CD4-positive, alpha-beta T cell (primary cell): ENCODE data around the gene BGN. TPM values are rescaled to one million over a fixed set of nuclear protein-coding genes. Genes with fewer than 3 reads are reported as not detected.

Source experiments
- ATAC-seq: fragments of 200-7000 bp; cut with Tn5 transposase; one replicate; pipeline ENCODE4 v1.10.0; 2022; ENCODE audit warnings: mild to moderate bottlenecking; ENCODE audit not compliant: poor library complexity
- CTCF ChIA-PET: fragments of 350-600 bp; sonication (Branson Sonifier 250); formaldehyde crosslinking; loops from one replicate; lab custom pipeline; 2021; ENCODE audit warnings: antibody characterized with exemption, inconsistent platforms; lab: Charles Lee
- POLR2A ChIA-PET: fragments of 350-600 bp; sonication (Branson Sonifier 250); formaldehyde crosslinking; loops from one replicate; lab custom pipeline; 2021; ENCODE audit warnings: antibody characterized with exemption, inconsistent platforms; lab: Charles Lee
- DNase-seq, 14 experiments: peaks; one replicate each; pipeline ENCODE4 v3.0.0-alpha.2; 2013 to 2020; ENCODE audit warnings: mixed read lengths in 2 of 14
- H3K27ac ChIP-seq, 2 donors: one replicate each; pipeline versions ENCODE4 v1.5.1 to v1.7.0; 2013; ENCODE audit warnings: low read length in 2 of 2, low read depth in 1 of 2, mild to moderate bottlenecking in 1 of 2
- H3K27me3 ChIP-seq, 2 experiments: 1 replicate in 1 of 2; 2 replicates in 1 of 2; pipeline versions ENCODE4 v1.6.1 to v1.7.0; 2013; ENCODE audit warnings: low read length in 2 of 2, control low read depth in 1 of 2, mild to moderate bottlenecking in 1 of 2, moderate library complexity in 1 of 2; ENCODE audit not compliant: insufficient read depth in 2 of 2, control insufficient read depth in 1 of 2
- H3K36me3 ChIP-seq: one replicate; pipeline ENCODE4 v1.6.1; 2013; ENCODE audit warnings: low read length, control low read depth; ENCODE audit not compliant: insufficient read depth
- H3K4me1 ChIP-seq: one replicate; pipeline ENCODE4 v1.6.1; 2013; ENCODE audit warnings: low read length, control low read depth; ENCODE audit not compliant: insufficient read depth
- H3K4me3 ChIP-seq: one replicate; pipeline ENCODE4 v1.5.1; 2013; ENCODE audit warnings: mild to moderate bottlenecking, low read length, moderate library complexity
- H3K9me3 ChIP-seq, 2 experiments: 1 replicate in 1 of 2; 2 replicates in 1 of 2; pipeline versions ENCODE4 v1.6.1 to v1.7.0; 2013; ENCODE audit warnings: low read length in 2 of 2, mild to moderate bottlenecking in 2 of 2, control low read depth in 1 of 2, moderate library complexity in 1 of 2; ENCODE audit not compliant: control insufficient read depth in 1 of 2, insufficient read depth in 1 of 2
- H3K27ac Mint-ChIP-seq: one replicate; pipeline ENCODE4 v1.8.0; 2020; ENCODE audit warnings: mixed read lengths
- H3K27me3 Mint-ChIP-seq: one replicate; pipeline ENCODE4 v1.8.0; 2021; ENCODE audit warnings: mixed read lengths
- H3K36me3 Mint-ChIP-seq: one replicate; pipeline ENCODE4 v1.8.0; 2021; ENCODE audit warnings: low read depth, mixed read lengths
- H3K4me1 Mint-ChIP-seq: one replicate; pipeline ENCODE4 v1.8.0; 2021; ENCODE audit warnings: low read depth, mixed read lengths
- H3K4me3 Mint-ChIP-seq: one replicate; pipeline ENCODE4 v1.8.0; 2020; ENCODE audit warnings: mild to moderate bottlenecking, mixed read lengths
- H3K9me3 Mint-ChIP-seq: one replicate; pipeline ENCODE4 v1.8.0; 2020; ENCODE audit warnings: mixed read lengths
- CTCF ChIP-seq: fragments of 200-600 bp; IDR thresholded peaks from one replicate; pipeline ENCODE4 v1.8.0; 2022; ENCODE audit warnings: antibody characterized with exemption, mild to moderate bottlenecking
- intact Hi-C, 2 experiments: fragments of 100-400 bp; cut with DNase I in 1 of 2; cut with micrococcal nuclease in 1 of 2; formaldehyde crosslinking; loops; one replicate each; pipeline versions ENCODE4 v1.15.1 to v1.9.0; 2023 to 2025; cut with DNase I, micrococcal nuclease
- total RNA-seq, 174 experiments: library from RNA in 2 of 174; stranded (reverse) in 2 of 174; gene quantifications; one replicate each; pipeline ENCODE4 v1.2.3 and lab custom pipeline; 2021 to 2026

Gene BGN
- total RNA-seq, 2 experiments from 2014 or later: not detected

GRCh38 chrX:153491918-153492317 lies 2.9 kb upstream of the BGN start:
- Histone ChIP-seq H3K4me3 (no peak overlapping the region), H3K36me3 (no peaks in the 10 kb centered on the region), H3K27me3 (peaks cover 2 to 5% of the 10 kb centered on the region in 2 experiments), H3K4me1 (no peaks in the 10 kb centered on the region), H3K27ac (no peak overlapping the region), H3K9me3 (peaks cover 0 to 4% of the 10 kb centered on the region in 2 experiments)
- no peaks in the 10 kb centered on the region for H3K4me1 Mint-ChIP-seq
- CTCF ChIA-PET: no interaction called here
- POLR2A ChIA-PET: no interaction called here
- H3K36me3 Mint-ChIP-seq: no peaks in the 10 kb centered on the region
- intact Hi-C loops: no loop called here
- no peak overlapping the region for H3K27ac Mint-ChIP-seq
- ATAC-seq (no peak), DNase-seq (no peak)
- no peak overlapping the region for H3K4me3 Mint-ChIP-seq
- no peaks in the 10 kb centered on the region for H3K9me3 Mint-ChIP-seq
- H3K27me3 Mint-ChIP-seq: no peaks in the 10 kb centered on the region
- TF ChIP-seq CTCF: no peak

DNA sequence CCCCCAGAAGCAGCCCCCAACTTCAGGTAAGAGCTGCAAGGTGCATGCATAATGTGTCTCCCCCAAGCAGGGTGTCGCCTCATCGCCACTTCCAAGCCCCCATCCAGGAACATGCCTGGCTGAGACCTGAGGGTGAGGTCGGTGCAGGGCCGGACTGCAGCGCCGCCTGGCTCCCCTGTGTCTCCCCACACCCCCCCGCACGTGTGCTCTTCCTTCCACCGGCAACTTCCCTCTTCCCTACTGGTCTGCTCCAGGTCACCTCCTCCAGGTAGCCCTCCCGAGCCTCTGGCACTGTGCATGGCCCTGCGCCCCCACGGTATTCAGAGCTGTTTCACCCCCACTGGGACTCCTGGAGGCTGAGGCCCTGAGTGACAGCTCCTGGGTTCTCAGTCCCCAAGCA lies 2.2 kb upstream of the BGN start:
- no peaks in the 10 kb centered on the region for H3K36me3 ChIP-seq
- ChIA-PET POLR2A (no interaction called here), CTCF (no interaction called here)
- H3K9me3 ChIP-seq: peaks cover 0 to 4% of the 10 kb centered on the region in 2 experiments
- H3K27ac ChIP-seq: no peak overlapping the region
- Mint-ChIP-seq H3K4me3 (no peak overlapping the region), H3K27ac (no peak overlapping the region), H3K9me3 (no peaks in the 10 kb centered on the region), H3K27me3 (no peaks in the 10 kb centered on the region), H3K36me3 (no peaks in the 10 kb centered on the region), H3K4me1 (no peaks in the 10 kb centered on the region)
- no peak overlapping the region for H3K4me3 ChIP-seq
- DNase-seq (no peak), ATAC-seq (no peak)
- H3K4me1 ChIP-seq: no peaks in the 10 kb centered on the region
- intact Hi-C loops: no loop called here
- TF ChIP-seq CTCF: no peak
- H3K27me3 ChIP-seq: peaks cover 2 to 5% of the 10 kb centered on the region in 2 experiments

- H3K27ac Mint-ChIP-seq: no peak overlapping the region
- no peak for DNase-seq
- H3K4me1 Mint-ChIP-seq: no peaks in the 10 kb centered on the region
- H3K4me3 Mint-ChIP-seq: no peak overlapping the region
- Histone ChIP-seq H3K9me3 (peaks cover 0 to 4% of the 10 kb centered on the region in 2 experiments), H3K4me1 (no peaks in the 10 kb centered on the region), H3K4me3 (no peak overlapping the region), H3K27me3 (peaks cover 2 to 5% of the 10 kb centered on the region in 2 experiments), H3K27ac (no peak overlapping the region), H3K36me3 (no peaks in the 10 kb centered on the region)
- CTCF ChIA-PET: no interaction called here
- no peaks in the 10 kb centered on the region for H3K36me3 Mint-ChIP-seq
- intact Hi-C loops: no loop called here
- POLR2A ChIA-PET: no interaction called here
- TF ChIP-seq CTCF: no peak
- no peak for ATAC-seq
- H3K9me3 Mint-ChIP-seq: no peaks in the 10 kb centered on the region
- no peaks in the 10 kb centered on the region for H3K27me3 Mint-ChIP-seq
Observed at GRCh38 chrX:153493085-153493484, 1.7 kb upstream of the BGN start.
